ENCODE data around the gene NOB1.

DNA sequence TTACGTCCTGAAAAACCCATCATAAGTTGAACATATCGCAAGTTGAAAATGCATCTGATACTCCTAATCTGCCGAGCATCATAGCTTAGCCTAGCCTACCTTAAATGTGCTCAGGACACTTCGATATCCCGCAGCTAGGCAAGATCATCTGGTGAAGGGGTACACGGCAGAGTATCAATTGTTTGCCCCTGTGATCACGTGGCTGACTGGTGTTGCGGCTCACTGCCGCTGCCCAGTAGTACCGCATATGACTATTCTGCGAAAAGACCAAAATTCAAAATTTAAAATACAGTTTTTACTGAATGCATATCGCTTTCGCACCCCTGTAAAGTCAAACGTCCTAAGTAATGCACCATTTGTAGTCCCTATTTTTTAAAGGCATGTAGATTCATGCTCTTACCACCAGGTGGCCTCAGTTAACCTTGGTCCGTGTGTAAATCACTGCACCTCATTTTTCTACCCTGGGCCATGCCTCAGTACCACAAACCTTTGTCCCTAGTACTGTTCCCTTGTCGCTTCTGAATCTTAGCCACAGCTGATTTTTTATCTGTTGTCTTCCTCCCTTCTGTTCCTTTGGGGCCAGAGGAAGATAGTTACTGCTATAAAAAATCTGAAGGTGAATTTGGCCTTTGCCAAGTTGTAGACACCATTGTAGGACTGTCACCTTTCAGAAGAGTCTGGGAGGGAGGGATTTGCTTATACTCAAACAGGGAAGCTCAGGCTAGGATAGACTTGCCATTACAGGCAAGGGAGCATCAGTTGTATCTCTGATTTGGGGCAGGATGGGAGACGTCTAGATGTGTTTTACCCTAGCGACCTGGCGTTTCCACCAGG, 41.8 kb upstream of the NOB1 start:
- TF ChIP-seq, protein P1, sequence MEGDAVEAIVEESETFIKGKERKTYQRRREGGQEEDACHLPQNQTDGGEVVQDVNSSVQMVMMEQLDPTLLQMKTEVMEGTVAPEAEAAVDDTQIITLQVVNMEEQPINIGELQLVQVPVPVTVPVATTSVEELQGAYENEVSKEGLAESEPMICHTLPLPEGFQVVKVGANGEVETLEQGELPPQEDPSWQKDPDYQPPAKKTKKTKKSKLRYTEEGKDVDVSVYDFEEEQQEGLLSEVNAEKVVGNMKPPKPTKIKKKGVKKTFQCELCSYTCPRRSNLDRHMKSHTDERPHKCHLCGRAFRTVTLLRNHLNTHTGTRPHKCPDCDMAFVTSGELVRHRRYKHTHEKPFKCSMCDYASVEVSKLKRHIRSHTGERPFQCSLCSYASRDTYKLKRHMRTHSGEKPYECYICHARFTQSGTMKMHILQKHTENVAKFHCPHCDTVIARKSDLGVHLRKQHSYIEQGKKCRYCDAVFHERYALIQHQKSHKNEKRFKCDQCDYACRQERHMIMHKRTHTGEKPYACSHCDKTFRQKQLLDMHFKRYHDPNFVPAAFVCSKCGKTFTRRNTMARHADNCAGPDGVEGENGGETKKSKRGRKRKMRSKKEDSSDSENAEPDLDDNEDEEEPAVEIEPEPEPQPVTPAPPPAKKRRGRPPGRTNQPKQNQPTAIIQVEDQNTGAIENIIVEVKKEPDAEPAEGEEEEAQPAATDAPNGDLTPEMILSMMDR (conservative IDR thresholded peaks at IDR 0.05; ENCODE audit: low read depth, low read length): peak; percentile 94
- no peak for TF ChIP-seq RCOR1 (IDR thresholded peaks at IDR 0.05; ENCODE audit: insufficient replicate concordance, low read length)
- no peak for TF ChIP-seq BHLHE40 (IDR thresholded peaks at IDR 0.05; ENCODE audit: low read depth, low read length)
- no peak for TF ChIP-seq RFX5 (IDR thresholded peaks at IDR 0.05; ENCODE audit: low read depth, low read length)
- no peak for TF ChIP-seq FOS (IDR thresholded peaks at IDR 0.05; ENCODE audit: low read depth, low read length)

Data from IMR-90 (cell line).